Neural cell (in vitro differentiated cells): Measurements from ENCODE around the gene SLC8A1. TPM values are rescaled to one million over a fixed set of nuclear protein-coding genes. Genes with fewer than 3 reads are reported as not detected.

ENCODE experiments used
- H2AFZ ChIP-seq: fragments of 200-600, 300-800 bp; sonication (generic), shearing (Covaris generic); 2 replicates; pipeline ENCODE4 v1.6.0; 2014; ENCODE audit warnings: low read depth, mild to moderate bottlenecking, antibody characterized with exemption, low read length, moderate library complexity
- H3F3A ChIP-seq: fragments of 200-600 bp; shearing (Covaris generic); 2 replicates; pipeline ENCODE4 v1.6.1; 2016; ENCODE audit warnings: mild to moderate bottlenecking, moderate library complexity, mixed read lengths, antibody characterized with exemption, low read length; ENCODE audit not compliant: insufficient read depth, poor library complexity, severe bottlenecking
- H3K27ac ChIP-seq: fragments of 200-600, 300-800 bp; sonication (generic), shearing (Covaris generic); 2 replicates; pipeline ENCODE4 v1.5.1; 2014; ENCODE audit warnings: mild to moderate bottlenecking, low read length, moderate library complexity
- H3K27me3 ChIP-seq: fragments of 300-800, 200-600 bp; sonication (generic), shearing (Covaris generic); 2 replicates; pipeline ENCODE4 v1.6.0; 2014; ENCODE audit warnings: mild to moderate bottlenecking, low read depth, low read length, moderate library complexity; ENCODE audit not compliant: insufficient read depth
- H3K36me3 ChIP-seq: fragments of 300-800, 200-600 bp; sonication (generic), shearing (Covaris generic); 2 replicates; pipeline ENCODE4 v1.5.1; 2014; ENCODE audit warnings: mild to moderate bottlenecking, antibody characterized with exemption, low read length, moderate library complexity; ENCODE audit not compliant: insufficient read depth
- H3K4me2 ChIP-seq: fragments of 300-800, 200-600 bp; sonication (generic), shearing (Covaris generic); 2 replicates; pipeline ENCODE4 v1.6.0; 2014; ENCODE audit warnings: mild to moderate bottlenecking, low read length
- H3K4me3 ChIP-seq: fragments of 300-800, 200-600 bp; sonication (generic), shearing (Covaris generic); 2 replicates; pipeline ENCODE4 v1.5.1; 2014; ENCODE audit warnings: mild to moderate bottlenecking, low read length, moderate library complexity
- H3K79me2 ChIP-seq: fragments of 200-600 bp; shearing (Covaris generic); replicated peaks from 2 replicates; pipeline ENCODE4 v1.6.0; 2014; ENCODE audit warnings: mild to moderate bottlenecking, low read length, moderate library complexity; ENCODE audit not compliant: insufficient read depth
- H3K9ac ChIP-seq: fragments of 300-800, 200-600 bp; sonication (generic), shearing (Covaris generic); 2 replicates; pipeline ENCODE4 v1.6.1; 2016; ENCODE audit warnings: mild to moderate bottlenecking, low read length, mixed read lengths
- H3K9me2 ChIP-seq: fragments of 200-600 bp; shearing (Covaris generic); 2 replicates; pipeline ENCODE4 v1.6.1; 2016; ENCODE audit warnings: mild to moderate bottlenecking, low read length, mixed read lengths; ENCODE audit not compliant: insufficient read depth
- H3K9me3 ChIP-seq: fragments of 200-600, 300-800 bp; sonication (generic), shearing (Covaris generic); 2 replicates; pipeline ENCODE4 v1.6.1; 2016; ENCODE audit warnings: mild to moderate bottlenecking, mixed run types, low read length, moderate library complexity, mixed read lengths
- H4K20me1 ChIP-seq: fragments of 200-600 bp; shearing (Covaris generic); 2 replicates; pipeline ENCODE4 v1.6.1; 2016; ENCODE audit warnings: mild to moderate bottlenecking, mixed run types; ENCODE audit not compliant: insufficient read depth
- EP300 ChIP-seq: fragments of 450-650 bp; conservative IDR thresholded peaks from 2 replicates; pipeline ENCODE4 v1.6.1; 2014; ENCODE audit warnings: antibody characterized with exemption, mild to moderate bottlenecking, moderate library complexity; ENCODE audit not compliant: poor library complexity, severe bottlenecking
- EZH2 ChIP-seq: fragments of 200-600, 300-800 bp; shearing (Covaris generic), sonication (generic); IDR thresholded peaks from 2 replicates; pipeline ENCODE4 v1.6.1; 2014; ENCODE audit warnings: antibody characterized with exemption, low read length, borderline replicate concordance, mild to moderate bottlenecking; ENCODE audit not compliant: insufficient read depth, poor library complexity, severe bottlenecking
- MXI1 ChIP-seq: fragments of 450-650 bp; conservative IDR thresholded peaks from 2 replicates; pipeline ENCODE4 v1.6.1; 2014; ENCODE audit warnings: antibody characterized with exemption, mild to moderate bottlenecking; ENCODE audit not compliant: poor library complexity, severe bottlenecking
- POLR2AphosphoS5 ChIP-seq: IDR thresholded peaks from 2 replicates; pipeline ENCODE4 v1.6.1; 2012
- RAD21 ChIP-seq: fragments of 450-650 bp; conservative IDR thresholded peaks from 2 replicates; pipeline ENCODE4 v1.6.1; 2014; ENCODE audit warnings: antibody characterized with exemption, mild to moderate bottlenecking, moderate library complexity
- SMC3 ChIP-seq: fragments of 450-650 bp; conservative IDR thresholded peaks from 2 replicates; pipeline ENCODE4 v1.6.1; 2014; ENCODE audit warnings: antibody characterized with exemption, mild to moderate bottlenecking, moderate library complexity; ENCODE audit not compliant: poor library complexity
- TAF1 ChIP-seq: IDR thresholded peaks from 2 replicates; pipeline ENCODE4 v1.6.1; 2012; ENCODE audit warnings: low read depth
- polyA plus RNA-seq: library from polyadenylated mRNA; depleted of rRNA; stranded (reverse); fragments of >200 nt; gene quantifications from 2 replicates; pipeline ENCODE4 v1.2.3, GENCODE V29; 2014
- TF ChIP-seq, protein P1 (sequence below): fragments of 450-650 bp; IDR thresholded peaks from 2 replicates; pipeline ENCODE4 v1.5.1; 2014; ENCODE audit warnings: antibody characterized with exemption, mild to moderate bottlenecking, moderate library complexity; ENCODE audit not compliant: poor library complexity, severe bottlenecking
- TF ChIP-seq, protein P2 (sequence below): IDR thresholded peaks from 2 replicates; pipeline ENCODE4 v1.6.1; 2012; ENCODE audit warnings: borderline replicate concordance

Gene SLC8A1
- polyA plus RNA-seq, 1 donor from 2014 or later = 18.7 TPM

DNA sequence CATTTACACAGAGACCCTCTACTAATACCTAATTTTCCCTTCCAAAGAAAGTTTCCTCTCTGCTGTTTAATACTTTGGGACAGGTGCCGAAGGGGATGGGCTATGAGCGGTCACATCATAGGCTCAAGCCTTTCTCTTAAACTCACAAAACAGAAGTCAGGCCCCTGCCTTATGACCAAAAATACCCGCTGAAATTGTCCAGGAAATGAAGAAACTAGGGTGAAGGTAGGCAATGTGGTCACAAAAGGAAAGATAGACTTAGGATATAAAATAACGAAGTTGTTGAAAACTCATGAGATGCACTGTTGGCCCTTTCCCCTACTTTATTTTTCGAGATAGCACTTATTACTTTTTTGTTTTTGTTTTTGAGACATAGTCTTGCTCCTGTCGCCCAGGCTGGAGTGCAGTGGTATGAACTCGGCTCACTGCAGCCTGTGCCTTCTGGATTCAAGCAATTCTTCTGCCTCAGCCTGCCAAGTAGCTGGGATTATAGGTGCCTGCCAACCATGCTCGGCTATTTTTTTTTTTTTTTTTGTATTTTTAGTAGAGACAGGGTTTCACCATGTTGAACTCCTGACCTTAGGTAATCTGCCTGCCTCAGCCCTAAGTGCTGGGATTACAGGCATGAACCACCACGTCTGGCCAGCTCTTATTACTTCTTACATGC is 16.3 kb downstream of the SLC8A1 start:
- no peak overlapping the region for H3K9ac ChIP-seq
- H3F3A ChIP-seq = no peaks in the 10 kb centered on the region
- no peaks in the 10 kb centered on the region for H3K27me3 ChIP-seq
- no peaks in the 10 kb centered on the region for H3K9me2 ChIP-seq
- no peak overlapping the region for H3K4me2 ChIP-seq
- H4K20me1 ChIP-seq = no peaks in the 10 kb centered on the region
- TF ChIP-seq, protein P1, sequence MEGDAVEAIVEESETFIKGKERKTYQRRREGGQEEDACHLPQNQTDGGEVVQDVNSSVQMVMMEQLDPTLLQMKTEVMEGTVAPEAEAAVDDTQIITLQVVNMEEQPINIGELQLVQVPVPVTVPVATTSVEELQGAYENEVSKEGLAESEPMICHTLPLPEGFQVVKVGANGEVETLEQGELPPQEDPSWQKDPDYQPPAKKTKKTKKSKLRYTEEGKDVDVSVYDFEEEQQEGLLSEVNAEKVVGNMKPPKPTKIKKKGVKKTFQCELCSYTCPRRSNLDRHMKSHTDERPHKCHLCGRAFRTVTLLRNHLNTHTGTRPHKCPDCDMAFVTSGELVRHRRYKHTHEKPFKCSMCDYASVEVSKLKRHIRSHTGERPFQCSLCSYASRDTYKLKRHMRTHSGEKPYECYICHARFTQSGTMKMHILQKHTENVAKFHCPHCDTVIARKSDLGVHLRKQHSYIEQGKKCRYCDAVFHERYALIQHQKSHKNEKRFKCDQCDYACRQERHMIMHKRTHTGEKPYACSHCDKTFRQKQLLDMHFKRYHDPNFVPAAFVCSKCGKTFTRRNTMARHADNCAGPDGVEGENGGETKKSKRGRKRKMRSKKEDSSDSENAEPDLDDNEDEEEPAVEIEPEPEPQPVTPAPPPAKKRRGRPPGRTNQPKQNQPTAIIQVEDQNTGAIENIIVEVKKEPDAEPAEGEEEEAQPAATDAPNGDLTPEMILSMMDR = no peak
- TF ChIP-seq MXI1 (no peak), EP300 (no peak), POLR2AphosphoS5 (no peak), SMC3 (no peak), TAF1 (no peak), RAD21 (no peak), EZH2 (no peak)
- TF ChIP-seq, protein P2, sequence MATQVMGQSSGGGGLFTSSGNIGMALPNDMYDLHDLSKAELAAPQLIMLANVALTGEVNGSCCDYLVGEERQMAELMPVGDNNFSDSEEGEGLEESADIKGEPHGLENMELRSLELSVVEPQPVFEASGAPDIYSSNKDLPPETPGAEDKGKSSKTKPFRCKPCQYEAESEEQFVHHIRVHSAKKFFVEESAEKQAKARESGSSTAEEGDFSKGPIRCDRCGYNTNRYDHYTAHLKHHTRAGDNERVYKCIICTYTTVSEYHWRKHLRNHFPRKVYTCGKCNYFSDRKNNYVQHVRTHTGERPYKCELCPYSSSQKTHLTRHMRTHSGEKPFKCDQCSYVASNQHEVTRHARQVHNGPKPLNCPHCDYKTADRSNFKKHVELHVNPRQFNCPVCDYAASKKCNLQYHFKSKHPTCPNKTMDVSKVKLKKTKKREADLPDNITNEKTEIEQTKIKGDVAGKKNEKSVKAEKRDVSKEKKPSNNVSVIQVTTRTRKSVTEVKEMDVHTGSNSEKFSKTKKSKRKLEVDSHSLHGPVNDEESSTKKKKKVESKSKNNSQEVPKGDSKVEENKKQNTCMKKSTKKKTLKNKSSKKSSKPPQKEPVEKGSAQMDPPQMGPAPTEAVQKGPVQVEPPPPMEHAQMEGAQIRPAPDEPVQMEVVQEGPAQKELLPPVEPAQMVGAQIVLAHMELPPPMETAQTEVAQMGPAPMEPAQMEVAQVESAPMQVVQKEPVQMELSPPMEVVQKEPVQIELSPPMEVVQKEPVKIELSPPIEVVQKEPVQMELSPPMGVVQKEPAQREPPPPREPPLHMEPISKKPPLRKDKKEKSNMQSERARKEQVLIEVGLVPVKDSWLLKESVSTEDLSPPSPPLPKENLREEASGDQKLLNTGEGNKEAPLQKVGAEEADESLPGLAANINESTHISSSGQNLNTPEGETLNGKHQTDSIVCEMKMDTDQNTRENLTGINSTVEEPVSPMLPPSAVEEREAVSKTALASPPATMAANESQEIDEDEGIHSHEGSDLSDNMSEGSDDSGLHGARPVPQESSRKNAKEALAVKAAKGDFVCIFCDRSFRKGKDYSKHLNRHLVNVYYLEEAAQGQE = no peak
- H3K27ac ChIP-seq = no peak overlapping the region
- H3K9me3 ChIP-seq = no peaks in the 10 kb centered on the region
- H3K4me3 ChIP-seq = no peak overlapping the region
- peaks cover 11% of the 10 kb centered on the region for H3K79me2 ChIP-seq
- H2AFZ ChIP-seq = no peak overlapping the region
- peaks cover 4% of the 10 kb centered on the region for H3K36me3 ChIP-seq

DNA sequence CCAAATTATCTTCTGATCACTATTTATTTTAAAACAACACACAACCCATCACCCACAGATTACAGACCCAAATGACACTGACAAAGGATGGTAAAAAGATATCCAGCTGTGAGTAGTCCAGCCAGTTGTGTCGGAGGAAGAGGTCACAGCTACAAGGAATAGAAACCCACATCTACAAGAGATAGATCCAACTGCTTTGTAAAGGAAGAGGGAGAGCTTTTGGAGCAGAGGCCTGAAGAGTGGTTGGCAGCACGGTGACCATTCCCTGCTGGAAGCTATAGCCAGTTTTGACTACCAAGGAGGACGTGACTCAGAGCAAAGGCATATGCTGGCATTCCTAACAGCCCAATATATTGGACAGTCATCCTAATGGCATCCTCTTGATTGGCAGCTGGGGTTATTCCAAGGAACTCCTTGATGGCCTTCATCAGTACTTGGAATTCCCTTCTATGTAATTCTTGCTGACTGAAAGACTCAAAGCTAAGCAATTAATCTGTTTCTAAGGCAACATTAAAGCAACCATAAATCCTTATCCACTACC is 17.1 kb downstream of the SLC8A1 start:
- H2AFZ ChIP-seq = no peak overlapping the region

More for the DNA sequence above, 17.1 kb downstream of the SLC8A1 start:
- H3K9me3 ChIP-seq = no peaks in the 10 kb centered on the region
- no peaks in the 10 kb centered on the region for H3F3A ChIP-seq
- no peak overlapping the region for H3K4me2 ChIP-seq
- H3K27me3 ChIP-seq = no peaks in the 10 kb centered on the region
- H3K79me2 ChIP-seq = peaks cover 6% of the 10 kb centered on the region
- no peak overlapping the region for H3K9ac ChIP-seq
- no peak overlapping the region for H3K27ac ChIP-seq
- H3K4me3 ChIP-seq = no peak overlapping the region
- H3K36me3 ChIP-seq = peaks cover 4% of the 10 kb centered on the region
- no peaks in the 10 kb centered on the region for H3K9me2 ChIP-seq
- TF ChIP-seq RAD21 (no peak), POLR2AphosphoS5 (no peak), EP300 (no peak), SMC3 (no peak)
- TF ChIP-seq, protein P1 = no peak
- TF ChIP-seq, protein P2 = no peak
- H4K20me1 ChIP-seq = no peaks in the 10 kb centered on the region
